ENCODE data around the gene CIB1. TPM values are rescaled to one million over a fixed set of nuclear protein-coding genes. Genes with fewer than 3 reads are reported as not detected.

Gene CIB1
- total RNA-seq, 4 donors from 2014 or later: 24.2 to 52.6 (median 38.7) TPM

GRCh38 chr15:90200534-90201129, 33.1 kb downstream of the CIB1 start:
- no peak for TF ChIP-seq CTCF (IDR thresholded peaks at IDR 0.05; ENCODE audit: low read depth)

GRCh38 chr15:90194655-90195054, 39.1 kb downstream of the CIB1 start:
- no peak for TF ChIP-seq CTCF (IDR thresholded peaks at IDR 0.05; ENCODE audit: low read depth)

- no peak for TF ChIP-seq CTCF (IDR thresholded peaks at IDR 0.05; ENCODE audit: low read depth)
Observed at GRCh38 chr15:90192961-90193786, 40.6 kb downstream of the CIB1 start.

- TF ChIP-seq CTCF (IDR thresholded peaks at IDR 0.05; ENCODE audit: low read depth): no peak
Observed at GRCh38 chr15:90191794-90192509, 41.8 kb downstream of the CIB1 start.

GRCh38 chr15:90191344-90191687, 42.4 kb downstream of the CIB1 start:
- no peak for TF ChIP-seq CTCF (IDR thresholded peaks at IDR 0.05; ENCODE audit: low read depth)

GRCh38 chr15:90190606-90191343, 43.0 kb downstream of the CIB1 start:
- TF ChIP-seq CTCF (IDR thresholded peaks at IDR 0.05; ENCODE audit: low read depth): no peak

Measured in subcutaneous adipose tissue (tissue), 4 donors.